Endothelial cell of umbilical vein (primary cell): Measurements from ENCODE around the gene DPYSL4. TPM values are rescaled to one million over a fixed set of nuclear protein-coding genes. Genes with fewer than 3 reads are reported as not detected.

Experiments used
- BruUV-seq: library from RNA; stranded (reverse); fragments of 400-500 nt; replicated peaks from 2 replicates; lab custom pipeline; 2021; lab: Mats Ljungman, UMichigan
- CTCF ChIA-PET: fragments of 300-600, 350-600 bp; sonication (Branson Sonifier 250); formaldehyde crosslinking; loops from one replicate; lab custom pipeline; 2021; ENCODE audit warnings: antibody characterized with exemption, inconsistent platforms; lab: Charles Lee
- POLR2A ChIA-PET: fragments of 300-600, 350-600 bp; sonication (Branson Sonifier 250); formaldehyde crosslinking; loops from one replicate; lab custom pipeline; 2021; ENCODE audit warnings: antibody characterized with exemption, inconsistent platforms; lab: Charles Lee
- DNase-seq: peaks from one replicate; pipeline ENCODE4 v3.0.0-alpha.2; 2011; ENCODE audit warnings: low read depth, low spot score
- FAIRE-seq: peaks from 2 replicates; lab custom pipeline; 2011; peaks lifted over from hg19 to GRCh38; lab: Jason Lieb, UNC
- H2AFZ ChIP-seq: 2 replicates; pipeline ENCODE4 v1.6.0; 2012; ENCODE audit warnings: low read depth, low read length, control low read depth, inconsistent platforms
- H3K27ac ChIP-seq: 2 replicates; pipeline ENCODE4 v1.5.1; 2011; ENCODE audit warnings: low read depth, mild to moderate bottlenecking, control low read depth, low read length, moderate library complexity; ENCODE audit not compliant: insufficient read depth
- H3K27me3 ChIP-seq, 2 experiments: 2 replicates each; pipeline versions ENCODE4 v1.6.0 to v1.6.1; 2011; ENCODE audit warnings: low read length in 2 of 2, mixed read lengths in 1 of 2; ENCODE audit not compliant: control insufficient read depth in 2 of 2, insufficient read depth in 2 of 2
- H3K36me3 ChIP-seq, 2 experiments: 2 replicates in 1 of 2; 3 replicates in 1 of 2; pipeline ENCODE4 v1.5.1; 2011; ENCODE audit warnings: low read length in 2 of 2, mild to moderate bottlenecking in 1 of 2, moderate library complexity in 1 of 2; ENCODE audit not compliant: control insufficient read depth in 2 of 2, insufficient read depth in 2 of 2; ENCODE audit errors: extremely low read depth in 1 of 2
- H3K4me1 ChIP-seq: 3 replicates; pipeline ENCODE4 v1.5.1; 2011; ENCODE audit warnings: mild to moderate bottlenecking, low read length; ENCODE audit not compliant: control insufficient read depth, insufficient read depth; ENCODE audit errors: extremely low read depth
- H3K4me2 ChIP-seq: 2 replicates; pipeline ENCODE4 v1.6.1; 2011; ENCODE audit warnings: low read length, control low read depth, mixed read lengths; ENCODE audit not compliant: insufficient read depth
- H3K4me3 ChIP-seq, 3 experiments: fragments of 200-600 bp in 1 of 3; sonication (generic), shearing (Covaris generic) in 1 of 3; replicated peaks in 1 of 3; 2 replicates each; pipeline ENCODE4 v1.5.1; 2011 to 2016; ENCODE audit warnings: control low read depth in 3 of 3, low read length in 3 of 3, mild to moderate bottlenecking in 2 of 3, inconsistent platforms in 1 of 3, low read depth in 1 of 3, moderate library complexity in 1 of 3; ENCODE audit not compliant: insufficient read depth in 1 of 3
- H3K79me2 ChIP-seq: 2 replicates; pipeline ENCODE4 v1.6.0; 2012; ENCODE audit warnings: low read length, inconsistent platforms; ENCODE audit not compliant: control insufficient read depth, insufficient read depth
- H3K9ac ChIP-seq: replicated peaks from 2 replicates; pipeline ENCODE3; 2011; ENCODE audit warnings: low read length, control low read depth; ENCODE audit not compliant: insufficient read depth; ENCODE audit errors: extremely low read depth
- H3K9me1 ChIP-seq: replicated peaks from 3 replicates; pipeline ENCODE4 v1.6.0; 2011; ENCODE audit warnings: mild to moderate bottlenecking, low read length; ENCODE audit not compliant: control insufficient read depth, insufficient read depth; ENCODE audit errors: extremely low read depth
- H3K9me3 ChIP-seq: replicated peaks from 2 replicates; pipeline ENCODE4 v1.5.1; 2012; ENCODE audit warnings: low read length, inconsistent platforms; ENCODE audit not compliant: control insufficient read depth, insufficient read depth
- H4K20me1 ChIP-seq: replicated peaks from 2 replicates; pipeline ENCODE3; 2011; ENCODE audit warnings: mild to moderate bottlenecking, low read length; ENCODE audit not compliant: control insufficient read depth, insufficient read depth; ENCODE audit errors: extremely low read depth
- CTCF ChIP-seq, 2 donors: IDR thresholded peaks; 1 replicate in 1 of 2; 2 replicates in 1 of 2; pipeline ENCODE4 v1.5.1; 2011; ENCODE audit warnings: low read length in 2 of 2, mild to moderate bottlenecking in 2 of 2, moderate library complexity in 2 of 2, control low read depth in 1 of 2, inconsistent platforms in 1 of 2, low read depth in 1 of 2; ENCODE audit not compliant: insufficient read depth in 1 of 2; ENCODE audit errors: extremely low read depth in 1 of 2
- EZH2 ChIP-seq: IDR thresholded peaks from 2 replicates; pipeline ENCODE4 v1.6.1; 2012; ENCODE audit warnings: borderline replicate concordance, low read depth, mild to moderate bottlenecking, moderate library complexity, low read length, inconsistent platforms; ENCODE audit not compliant: severe bottlenecking
- FOS ChIP-seq: IDR thresholded peaks from 2 replicates; pipeline ENCODE4 v1.6.1; 2011; ENCODE audit warnings: mild to moderate bottlenecking, low read length, moderate library complexity, borderline replicate concordance; ENCODE audit not compliant: insufficient read depth
- GATA2 ChIP-seq: IDR thresholded peaks from 2 replicates; pipeline ENCODE4 v1.7.0; 2011; ENCODE audit warnings: low read depth, mild to moderate bottlenecking, moderate library complexity, mixed read lengths, low read length; ENCODE audit not compliant: insufficient read length, insufficient read depth
- JUN ChIP-seq: IDR thresholded peaks from 2 replicates; pipeline ENCODE4 v1.6.1; 2011; ENCODE audit warnings: borderline replicate concordance, low read depth; ENCODE audit not compliant: insufficient read length, insufficient read depth
- MAX ChIP-seq: IDR thresholded peaks from 2 replicates; pipeline ENCODE4 v1.6.1; 2011; ENCODE audit not compliant: insufficient read depth, insufficient read length
- MYC ChIP-seq: IDR thresholded peaks from one replicate; pipeline ENCODE4 v1.6.1; 2011; ENCODE audit warnings: mild to moderate bottlenecking, low read depth, low read length
- POLR2A ChIP-seq: IDR thresholded peaks from 2 replicates; pipeline ENCODE4 v1.6.1; 2012; ENCODE audit warnings: low read depth, mild to moderate bottlenecking, control low read depth, low read length
- POLR2AphosphoS5 ChIP-seq: IDR thresholded peaks from 2 replicates; pipeline ENCODE4 v1.6.1; 2012; ENCODE audit warnings: low read depth, mild to moderate bottlenecking, control low read depth, low read length, moderate library complexity; ENCODE audit not compliant: insufficient read depth
- dilution Hi-C: fragments of 300-500 bp; cut with MboI; formaldehyde crosslinking; loops from one replicate; pipeline ENCODE4 v1.15.0; 2019; ENCODE audit warnings: low sequenced_read_pairs; ENCODE audit not compliant: extremely low pct_ligation_motif_present
- intact Hi-C: fragments of 100-400 bp; cut with micrococcal nuclease; formaldehyde crosslinking; loops from one replicate; pipeline ENCODE4 v1.10.0; 2022
- polyA plus RNA-seq, 4 experiments: library from polyadenylated mRNA; depleted of rRNA in 3 of 4; stranded (reverse) in 3 of 4; unstranded in 1 of 4; fragments of >200 nt; gene quantifications; 2 replicates each; pipeline versions ENCODE4 v1.2.1 to v1.2.3, GENCODE V29; 2011 to 2012; ENCODE audit warnings: missing spikeins in 1 of 4
- total RNA-seq: library from RNA; stranded (reverse); gene quantifications from 2 replicates; pipeline ENCODE4 v1.2.3, GENCODE V29; 2021

The DPYSL4 gene
- total and polyA plus RNA-seq, 2 donors (not counting 3 experiments of a cell fraction or from before 2014, with no cell fraction given) = 27.1 to 60.0 TPM

GRCh38 chr10:132169031-132169765 is 17.6 kb upstream of the DPYSL4 start:
- no peak overlapping the region for H2AFZ ChIP-seq
- TF ChIP-seq EZH2 (no peak), MYC (no peak), JUN (no peak)
- dilution Hi-C loops = no loop called here

GRCh38 chr10:132169766-132170560 is 16.8 kb upstream of the DPYSL4 start:
- Histone ChIP-seq H3K4me2 (no peak overlapping the region), H3K36me3 (no peaks in the 10 kb centered on the region), H3K27ac (no peak overlapping the region), H3K27me3 (no peaks in the 10 kb centered on the region), H3K79me2 (no peaks in the 10 kb centered on the region), H2AFZ (no peak overlapping the region), H3K4me1 (no peaks in the 10 kb centered on the region), H3K4me3 (no peak overlapping the region), H3K9me1 (no peaks in the 10 kb centered on the region), H3K9ac (no peak overlapping the region), H4K20me1 (no peaks in the 10 kb centered on the region), H3K9me3 (no peaks in the 10 kb centered on the region)
- DNase-seq (no peak), FAIRE-seq (no peak)
- CTCF ChIA-PET = no interaction called here
- dilution Hi-C loops (no loop called here), intact Hi-C loops (no loop called here)
- BruUV-seq = no TSS peak
- TF ChIP-seq MAX (no peak), MYC (no peak), GATA2 (no peak), POLR2AphosphoS5 (no peak), FOS (no peak), JUN (no peak), CTCF (IDR thresholded peaks at IDR 0.05; ENCODE audit: extremely low read depth in 1 of 2, insufficient read depth in 1 of 2, low read depth in 1 of 2, low read length in 2 of 2) (no peak), EZH2 (no peak), POLR2A (no peak)
- POLR2A ChIA-PET = no interaction called here

More at GRCh38 chr10:132169031-132169765, 17.6 kb upstream of the DPYSL4 start:
- Histone ChIP-seq H3K27ac (no peak overlapping the region), H3K9me3 (no peaks in the 10 kb centered on the region), H3K9me1 (no peaks in the 10 kb centered on the region), H3K27me3 (no peaks in the 10 kb centered on the region), H3K79me2 (no peaks in the 10 kb centered on the region), H3K4me3 (no peak overlapping the region), H4K20me1 (no peaks in the 10 kb centered on the region), H3K36me3 (no peaks in the 10 kb centered on the region), H3K4me1 (no peaks in the 10 kb centered on the region), H3K4me2 (no peak overlapping the region), H3K9ac (no peak overlapping the region)
- intact Hi-C loops = no loop called here
- DNase-seq (no peak), FAIRE-seq (no peak)
- CTCF ChIA-PET = no interaction called here
- BruUV-seq = no TSS peak
- POLR2A ChIA-PET = no interaction called here
